ENCODE measurements around the gene GNG7. TPM values are rescaled to one million over a fixed set of nuclear protein-coding genes. Genes with fewer than 3 reads are reported as not detected.

GNG7 gene
- total RNA-seq, 1 experiment from 2014 or later, result 9.6 TPM

DNA sequence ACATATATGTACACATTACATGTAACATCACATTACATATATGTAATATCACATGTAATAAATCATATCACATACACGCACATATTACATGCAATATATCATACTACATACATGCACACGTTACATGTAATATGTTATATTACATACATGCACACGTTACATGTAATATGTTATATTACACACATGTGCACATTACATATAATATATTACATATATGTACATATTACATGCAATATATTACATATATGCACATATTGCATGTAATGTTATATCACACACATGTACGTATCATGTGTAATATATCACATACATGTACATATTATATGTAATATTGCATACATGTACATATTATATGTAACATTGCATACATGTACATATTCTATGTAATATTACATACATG, 149.0 kb downstream of the GNG7 start:
- H3K36me3 Mint-ChIP-seq, result no peaks in the 10 kb centered on the region
- no peak for ATAC-seq
- no peaks in the 10 kb centered on the region for H3K27me3 Mint-ChIP-seq (ENCODE audit: low read depth)
- H3K27ac Mint-ChIP-seq, result no peak overlapping the region
- DNase-seq (ENCODE audit: low spot score), result no peak
- TF ChIP-seq JUN (CRISPR knock-in tag; IDR thresholded peaks at IDR 0.05), result no peak
- TF ChIP-seq ATF1 (CRISPR knock-in tag; IDR thresholded peaks at IDR 0.05), result no peak
- no peak for TF ChIP-seq GTF2I (CRISPR knock-in tag; conservative IDR thresholded peaks at IDR 0.05)
- TF ChIP-seq SMAD4 (CRISPR knock-in tag; IDR thresholded peaks at IDR 0.05), result no peak
- no peak for TF ChIP-seq MAX (CRISPR knock-in tag; IDR thresholded peaks at IDR 0.05)
- TF ChIP-seq IRF2 (CRISPR knock-in tag; IDR thresholded peaks at IDR 0.05; ENCODE audit: borderline replicate concordance, low read depth), result no peak
- no peak for TF ChIP-seq ZNF232 (CRISPR knock-in tag; IDR thresholded peaks at IDR 0.05)
- no peak for TF ChIP-seq ZNF281 (CRISPR knock-in tag; IDR thresholded peaks at IDR 0.05)
- no peak for TF ChIP-seq MLX (CRISPR knock-in tag; IDR thresholded peaks at IDR 0.05)
- no peak for TF ChIP-seq ATF6 (CRISPR knock-in tag; IDR thresholded peaks at IDR 0.05)
- TF ChIP-seq ZNF263 (CRISPR knock-in tag; IDR thresholded peaks at IDR 0.05; ENCODE audit: low read depth), result no peak
- TF ChIP-seq ETV6 (CRISPR knock-in tag; IDR thresholded peaks at IDR 0.05), result no peak
- TF ChIP-seq, protein P1, sequence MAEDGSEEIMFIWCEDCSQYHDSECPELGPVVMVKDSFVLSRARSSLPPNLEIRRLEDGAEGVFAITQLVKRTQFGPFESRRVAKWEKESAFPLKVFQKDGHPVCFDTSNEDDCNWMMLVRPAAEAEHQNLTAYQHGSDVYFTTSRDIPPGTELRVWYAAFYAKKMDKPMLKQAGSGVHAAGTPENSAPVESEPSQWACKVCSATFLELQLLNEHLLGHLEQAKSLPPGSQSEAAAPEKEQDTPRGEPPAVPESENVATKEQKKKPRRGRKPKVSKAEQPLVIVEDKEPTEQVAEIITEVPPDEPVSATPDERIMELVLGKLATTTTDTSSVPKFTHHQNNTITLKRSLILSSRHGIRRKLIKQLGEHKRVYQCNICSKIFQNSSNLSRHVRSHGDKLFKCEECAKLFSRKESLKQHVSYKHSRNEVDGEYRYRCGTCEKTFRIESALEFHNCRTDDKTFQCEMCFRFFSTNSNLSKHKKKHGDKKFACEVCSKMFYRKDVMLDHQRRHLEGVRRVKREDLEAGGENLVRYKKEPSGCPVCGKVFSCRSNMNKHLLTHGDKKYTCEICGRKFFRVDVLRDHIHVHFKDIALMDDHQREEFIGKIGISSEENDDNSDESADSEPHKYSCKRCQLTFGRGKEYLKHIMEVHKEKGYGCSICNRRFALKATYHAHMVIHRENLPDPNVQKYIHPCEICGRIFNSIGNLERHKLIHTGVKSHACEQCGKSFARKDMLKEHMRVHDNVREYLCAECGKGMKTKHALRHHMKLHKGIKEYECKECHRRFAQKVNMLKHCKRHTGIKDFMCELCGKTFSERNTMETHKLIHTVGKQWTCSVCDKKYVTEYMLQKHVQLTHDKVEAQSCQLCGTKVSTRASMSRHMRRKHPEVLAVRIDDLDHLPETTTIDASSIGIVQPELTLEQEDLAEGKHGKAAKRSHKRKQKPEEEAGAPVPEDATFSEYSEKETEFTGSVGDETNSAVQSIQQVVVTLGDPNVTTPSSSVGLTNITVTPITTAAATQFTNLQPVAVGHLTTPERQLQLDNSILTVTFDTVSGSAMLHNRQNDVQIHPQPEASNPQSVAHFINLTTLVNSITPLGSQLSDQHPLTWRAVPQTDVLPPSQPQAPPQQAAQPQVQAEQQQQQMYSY (CRISPR knock-in tag; IDR thresholded peaks at IDR 0.05), result no peak
- no peak for TF ChIP-seq ZNF671 (CRISPR knock-in tag; IDR thresholded peaks at IDR 0.05)
- TF ChIP-seq FOXJ3 (CRISPR knock-in tag; IDR thresholded peaks at IDR 0.05; ENCODE audit: borderline replicate concordance), result no peak
- H3K9me3 Mint-ChIP-seq, result no peaks in the 10 kb centered on the region
- no peak overlapping the region for H3K4me3 Mint-ChIP-seq
- ChIA-PET POLR2A (interaction anchor here (0.7 to 1.0 kb wide), 2 partner anchors 74 to 1035 kb away, joined by 3 read pairs; no protein-coding TSS in a partner anchor), CTCF (interaction anchor here (0.6 to 2.1 kb wide), 4 partner anchors 10 to 77 kb away, joined by 3 to 10 read pairs (median 4); no protein-coding TSS in a partner anchor)
- H3K4me1 Mint-ChIP-seq, result peaks cover 5% of the 10 kb centered on the region

DNA sequence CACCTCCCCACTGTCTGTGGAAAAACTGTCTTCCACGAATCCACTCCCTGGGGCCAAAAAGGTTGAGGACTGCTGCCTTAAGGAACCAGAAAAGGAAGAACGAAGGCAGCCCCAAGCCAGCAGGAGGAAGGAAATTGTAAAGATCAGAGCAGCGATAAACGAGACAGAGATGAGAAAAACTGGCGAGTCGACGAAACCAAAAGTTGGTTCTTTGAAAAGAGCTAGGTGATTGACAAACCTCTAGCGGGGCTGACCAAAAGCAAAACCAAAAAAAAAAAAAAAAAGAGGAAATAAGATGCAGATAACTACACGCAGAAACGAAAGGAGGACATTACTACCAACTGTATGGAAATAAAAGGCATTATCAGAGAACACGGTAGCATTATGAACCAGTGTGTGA, 149.6 kb downstream of the GNG7 start:
- DNase-seq (ENCODE audit: low spot score), result no peak
- Mint-ChIP-seq H3K4me3 (no peak overlapping the region), H3K27ac (peak overlapping the region; percentile 73; the same call in 1 of the 2 replicates), H3K9me3 (no peaks in the 10 kb centered on the region), H3K27me3 (ENCODE audit: low read depth) (no peaks in the 10 kb centered on the region), H3K4me1 (peaks cover 5% of the 10 kb centered on the region), H3K36me3 (no peaks in the 10 kb centered on the region)
- POLR2A ChIA-PET, result interaction anchor here (0.7 to 1.0 kb wide), 2 partner anchors 73 to 1036 kb away, joined by 3 read pairs; no protein-coding TSS in a partner anchor
- TF ChIP-seq OVOL2 (CRISPR knock-in tag; IDR thresholded peaks at IDR 0.05; ENCODE audit: borderline replicate concordance), result no peak
- no peak for TF ChIP-seq CDX4 (CRISPR knock-in tag; IDR thresholded peaks at IDR 0.05; ENCODE audit: borderline replicate concordance)
- no peak for TF ChIP-seq MYBL2 (CRISPR knock-in tag; IDR thresholded peaks at IDR 0.05)
- TF ChIP-seq PREB (CRISPR knock-in tag; IDR thresholded peaks at IDR 0.05; ENCODE audit: borderline replicate concordance), result no peak
- no peak for TF ChIP-seq SMAD3 (CRISPR knock-in tag; IDR thresholded peaks at IDR 0.05; ENCODE audit: borderline replicate concordance)
- TF ChIP-seq TEAD1 (CRISPR knock-in tag; IDR thresholded peaks at IDR 0.05), result no peak
- TF ChIP-seq MXD4 (CRISPR knock-in tag; IDR thresholded peaks at IDR 0.05; ENCODE audit: borderline replicate concordance), result no peak
- ATAC-seq, result no peak
- CTCF ChIA-PET, result interaction anchor here (0.6 to 2.1 kb wide), 5 partner anchors 10 to 60 kb away, joined by 3 to 10 read pairs (median 4); no protein-coding TSS in a partner anchor

Data from WTC11 (cell line).